ENCODE results near the gene RBP5. TPM values are rescaled to one million over a fixed set of nuclear protein-coding genes. Genes with fewer than 3 reads are reported as not detected.

Gene RBP5, protein sequence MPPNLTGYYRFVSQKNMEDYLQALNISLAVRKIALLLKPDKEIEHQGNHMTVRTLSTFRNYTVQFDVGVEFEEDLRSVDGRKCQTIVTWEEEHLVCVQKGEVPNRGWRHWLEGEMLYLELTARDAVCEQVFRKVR
- total RNA-seq, result 1 to 10 TPM in 5 of 6 donors, under 1 TPM in 1; 0.73 to 3.2 (median 2.2) TPM
- 1 to 10 TPM; 3.9 to 7.8 TPM for polyA plus RNA-seq

DNA sequence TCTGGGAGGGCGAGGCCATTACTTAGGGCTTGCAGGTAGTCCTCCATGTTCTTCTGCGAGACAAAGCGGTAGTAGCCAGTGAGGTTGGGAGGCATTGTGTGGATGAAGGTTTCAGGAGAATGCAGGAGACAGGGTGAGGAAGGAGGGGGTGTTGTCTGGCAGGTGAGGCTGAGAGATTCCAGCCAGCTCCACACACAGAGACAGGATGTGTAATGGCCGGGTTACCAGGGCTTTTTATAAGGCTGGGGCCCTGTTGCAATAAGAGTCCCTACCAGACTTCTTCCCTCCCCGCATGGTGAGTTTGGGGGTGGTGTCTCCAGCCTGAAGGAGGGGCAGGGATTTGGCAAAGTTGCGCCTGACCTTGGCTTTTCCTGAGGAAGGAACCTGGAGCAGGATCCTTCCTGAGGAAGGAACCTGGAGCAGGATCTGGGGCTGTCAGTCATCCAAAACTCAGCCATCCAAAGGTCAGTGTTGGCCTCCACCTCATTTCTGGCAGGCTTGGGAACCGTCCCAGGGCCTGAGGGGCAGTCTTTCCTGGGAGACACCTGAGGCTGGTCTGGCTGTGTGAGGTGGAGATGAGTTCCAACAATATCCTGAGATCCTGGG is at the start of gene RBP5:
Gene RBP5, minus strand, starts transcription at position 209 of the 606 bp plus-strand sequence. Its CDS starts 114 bp downstream, at position 95.
- WGBS, 2 donors, result 59 to 63% methylated on average over 7 of the region's 7 CpGs
- Histone ChIP-seq H3K4me3 (peak within 1 kb of the TSS; percentile 26 to 74 (median 72)), H3K36me3 (no peaks in the 10 kb centered on the region), H3K27me3 (no peaks in the 10 kb centered on the region), H3K27ac (peak within 1 kb of the TSS in 3 of 4 donors; percentile 15 to 73 (median 62)), H3K9me3 (no peaks in the 10 kb centered on the region), H3K4me1 (peaks cover 0 to 6% (median 5%) of the 10 kb centered on the region in 3 donors)
- no peak for ATAC-seq
- TF ChIP-seq, protein P1, sequence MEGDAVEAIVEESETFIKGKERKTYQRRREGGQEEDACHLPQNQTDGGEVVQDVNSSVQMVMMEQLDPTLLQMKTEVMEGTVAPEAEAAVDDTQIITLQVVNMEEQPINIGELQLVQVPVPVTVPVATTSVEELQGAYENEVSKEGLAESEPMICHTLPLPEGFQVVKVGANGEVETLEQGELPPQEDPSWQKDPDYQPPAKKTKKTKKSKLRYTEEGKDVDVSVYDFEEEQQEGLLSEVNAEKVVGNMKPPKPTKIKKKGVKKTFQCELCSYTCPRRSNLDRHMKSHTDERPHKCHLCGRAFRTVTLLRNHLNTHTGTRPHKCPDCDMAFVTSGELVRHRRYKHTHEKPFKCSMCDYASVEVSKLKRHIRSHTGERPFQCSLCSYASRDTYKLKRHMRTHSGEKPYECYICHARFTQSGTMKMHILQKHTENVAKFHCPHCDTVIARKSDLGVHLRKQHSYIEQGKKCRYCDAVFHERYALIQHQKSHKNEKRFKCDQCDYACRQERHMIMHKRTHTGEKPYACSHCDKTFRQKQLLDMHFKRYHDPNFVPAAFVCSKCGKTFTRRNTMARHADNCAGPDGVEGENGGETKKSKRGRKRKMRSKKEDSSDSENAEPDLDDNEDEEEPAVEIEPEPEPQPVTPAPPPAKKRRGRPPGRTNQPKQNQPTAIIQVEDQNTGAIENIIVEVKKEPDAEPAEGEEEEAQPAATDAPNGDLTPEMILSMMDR (IDR thresholded peaks at IDR 0.05), result no peak
- intact Hi-C loops (cut with DNase I), result no loop called here
- no peak for DNase-seq
- FAIRE-seq, result no peak

DNA sequence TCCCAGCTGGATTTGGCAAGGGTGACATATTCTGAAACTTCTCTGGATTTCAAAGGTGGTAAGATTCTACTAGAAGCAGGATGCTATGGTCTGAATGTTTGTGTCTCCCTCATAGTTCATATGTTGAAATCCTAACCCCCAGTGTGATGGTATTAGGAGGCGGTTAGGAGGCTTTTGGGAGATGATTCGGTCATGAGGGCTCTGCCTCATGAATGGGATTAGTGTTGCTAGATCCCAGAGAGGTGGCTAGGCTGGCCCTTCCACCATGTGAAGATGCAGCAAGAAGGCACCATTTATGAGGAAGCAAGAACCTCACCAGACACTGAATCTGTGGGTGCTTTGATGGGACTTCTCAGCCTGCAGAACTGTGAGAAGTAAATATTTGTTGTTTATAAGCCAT is 49.8 kb upstream of the RBP5 start:
- no peaks in the 10 kb centered on the region for H3K27me3 ChIP-seq
- DNase-seq (no peak), ATAC-seq (no peak), FAIRE-seq (no peak)
- intact Hi-C loops (cut with DNase I), result no loop called here
- no peaks in the 10 kb centered on the region for H3K9me3 ChIP-seq
- no peak overlapping the region for H3K4me3 ChIP-seq
- H3K4me1 ChIP-seq, result no peaks in the 10 kb centered on the region
- TF ChIP-seq, protein P1 (IDR thresholded peaks at IDR 0.05), result no peak
- no peak overlapping the region for H3K27ac ChIP-seq
- WGBS, 2 donors, result 89 to 100% methylated on average over 2 of the region's 2 CpGs
- no peaks in the 10 kb centered on the region for H3K36me3 ChIP-seq

DNA sequence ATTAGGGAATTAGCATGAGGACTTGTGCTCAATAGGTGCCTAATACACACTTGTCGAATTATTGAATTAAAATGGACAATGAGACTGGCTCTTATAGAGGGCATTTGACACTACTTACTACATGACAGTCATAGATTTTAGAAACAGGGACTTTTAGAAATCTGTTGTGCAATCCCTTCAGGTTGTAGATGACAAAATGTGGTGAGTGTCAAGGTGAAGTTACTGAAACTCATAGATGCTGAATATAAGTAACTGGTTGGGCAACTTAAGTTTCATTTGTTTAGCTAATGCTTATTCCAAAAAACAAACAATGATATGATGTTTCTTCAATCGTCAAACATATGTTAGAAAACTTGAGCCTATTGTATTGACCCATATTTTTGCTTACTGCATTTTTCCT is 47.9 kb upstream of the RBP5 start:
- H3K27ac ChIP-seq, result no peak overlapping the region
- H3K4me3 ChIP-seq, result no peak overlapping the region
- FAIRE-seq (no peak), DNase-seq (no peak), ATAC-seq (no peak)
- H3K4me1 ChIP-seq, result no peaks in the 10 kb centered on the region
- intact Hi-C loops (cut with DNase I), result no loop called here
- H3K9me3 ChIP-seq, result no peaks in the 10 kb centered on the region
- no peaks in the 10 kb centered on the region for H3K36me3 ChIP-seq
- TF ChIP-seq, protein P1 (IDR thresholded peaks at IDR 0.05), result no peak
- 37 to 42% methylated on average over 2 of the region's 2 CpGs for WGBS, 2 donors
- no peaks in the 10 kb centered on the region for H3K27me3 ChIP-seq

DNA sequence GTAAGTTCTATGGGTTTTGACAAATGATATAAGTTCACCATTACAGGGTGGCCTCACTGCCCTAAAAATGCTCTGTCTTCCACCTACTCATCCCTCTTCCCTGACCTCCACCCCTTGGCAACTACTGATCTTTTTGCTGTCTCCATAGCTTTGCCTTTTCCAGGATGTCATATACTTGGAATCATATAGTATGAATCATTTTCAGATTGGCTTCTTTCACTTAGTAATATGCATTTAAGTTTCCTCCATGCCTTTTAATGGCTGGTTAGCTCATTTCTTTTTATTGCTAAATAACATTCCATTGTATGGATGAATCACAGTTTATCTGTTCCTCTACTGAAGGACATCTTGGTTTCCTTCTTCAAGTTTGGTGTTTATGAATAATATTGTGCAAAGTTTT is 46.8 kb upstream of the RBP5 start:
- Histone ChIP-seq H3K27ac (no peak overlapping the region), H3K4me3 (no peak overlapping the region), H3K36me3 (no peaks in the 10 kb centered on the region), H3K27me3 (no peaks in the 10 kb centered on the region), H3K9me3 (no peaks in the 10 kb centered on the region), H3K4me1 (no peaks in the 10 kb centered on the region)
- FAIRE-seq (no peak), DNase-seq (no peak), ATAC-seq (no peak)
- intact Hi-C loops (cut with DNase I), result no loop called here
- TF ChIP-seq, protein P1 (IDR thresholded peaks at IDR 0.05), result no peak

DNA sequence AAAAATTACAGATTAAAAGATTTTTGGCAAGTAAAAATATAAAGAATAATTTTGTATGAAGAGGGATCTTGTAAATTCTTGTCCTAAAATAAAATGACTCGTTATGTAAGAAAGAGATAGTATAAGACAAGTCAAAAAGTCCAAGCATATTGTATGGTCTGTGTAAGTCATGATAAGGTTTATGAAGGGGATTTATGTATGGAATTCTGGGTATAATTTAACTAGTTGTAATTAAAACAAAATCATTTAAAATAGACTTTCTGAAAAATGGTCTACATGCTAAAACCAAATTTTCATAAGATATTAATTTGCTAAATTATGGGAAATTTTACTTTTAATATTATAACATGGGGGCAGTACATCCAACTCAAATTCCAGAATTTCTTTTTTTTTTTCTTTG is 43.2 kb upstream of the RBP5 start:
- Histone ChIP-seq H3K27me3 (no peaks in the 10 kb centered on the region), H3K4me1 (no peaks in the 10 kb centered on the region), H3K27ac (no peak overlapping the region), H3K36me3 (no peaks in the 10 kb centered on the region), H3K4me3 (no peak overlapping the region), H3K9me3 (no peaks in the 10 kb centered on the region)
- no peak for ATAC-seq
- WGBS, 2 donors, result 53 to 57% methylated on average over 1 of the region's 1 CpG
- intact Hi-C loops (cut with DNase I), result no loop called here
- no peak for DNase-seq
- TF ChIP-seq, protein P1 (IDR thresholded peaks at IDR 0.05), result no peak
- no peak for FAIRE-seq

All from pancreas (tissue), 10 donors.